GM18520 (cell line): ENCODE measurements around the gene ACTN4.

ENCODE experiments used
- ATAC-seq: cut with Tn5 transposase; IDR thresholded peaks from one replicate; pipeline ENCODE4 v1.9.1; 2021; ENCODE audit not compliant: unreplicated experiment

ACTN4 gene

DNA sequence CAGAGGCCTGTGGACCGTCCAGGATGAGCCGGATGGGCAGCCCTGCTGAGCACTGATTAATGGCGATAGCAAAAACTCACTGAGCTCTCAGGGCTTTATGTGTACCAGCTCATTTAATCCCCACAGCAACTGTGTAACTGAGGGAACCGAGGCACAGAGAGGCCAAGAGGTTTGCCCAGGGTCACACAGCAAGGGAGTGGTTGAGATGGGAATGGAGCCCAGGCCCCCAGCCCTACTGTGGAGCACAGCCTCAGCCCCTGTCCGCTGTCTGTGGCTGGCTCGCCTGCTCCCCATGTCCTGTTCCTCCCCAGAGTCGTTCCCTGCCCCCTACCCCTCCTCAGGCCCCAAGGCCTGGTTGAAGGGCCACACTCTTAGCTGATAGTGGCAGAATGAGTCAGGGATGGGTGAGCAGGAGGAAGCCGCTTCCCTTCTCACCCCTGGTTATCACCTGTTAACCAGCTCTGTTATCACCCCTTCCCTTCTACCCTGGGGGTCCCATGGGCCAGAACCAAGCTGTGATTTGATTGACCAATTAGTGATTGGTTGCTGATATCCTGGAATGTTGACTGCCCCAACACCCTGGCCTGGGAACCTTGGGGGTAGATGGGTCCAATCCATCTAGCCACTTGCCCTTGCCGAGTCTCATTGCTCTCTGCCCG, 75.6 kb downstream of the ACTN4 start:
- no peak for ATAC-seq

DNA sequence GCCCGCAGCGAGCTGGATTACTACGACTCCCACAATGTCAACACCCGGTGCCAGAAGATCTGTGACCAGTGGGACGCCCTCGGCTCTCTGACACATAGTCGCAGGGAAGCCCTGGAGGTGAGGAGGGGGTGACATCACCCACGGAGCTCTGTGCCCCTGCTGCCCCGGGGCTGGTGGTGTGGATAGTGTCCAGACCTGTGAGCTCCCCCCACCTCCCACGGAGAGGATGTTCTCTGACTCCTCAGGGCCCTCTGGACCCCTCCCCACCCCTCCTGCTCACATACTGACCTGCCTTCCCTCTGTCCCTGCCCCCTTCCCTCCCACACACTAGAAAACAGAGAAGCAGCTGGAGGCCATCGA, 76.1 kb downstream of the ACTN4 start:
- no peak for ATAC-seq

DNA sequence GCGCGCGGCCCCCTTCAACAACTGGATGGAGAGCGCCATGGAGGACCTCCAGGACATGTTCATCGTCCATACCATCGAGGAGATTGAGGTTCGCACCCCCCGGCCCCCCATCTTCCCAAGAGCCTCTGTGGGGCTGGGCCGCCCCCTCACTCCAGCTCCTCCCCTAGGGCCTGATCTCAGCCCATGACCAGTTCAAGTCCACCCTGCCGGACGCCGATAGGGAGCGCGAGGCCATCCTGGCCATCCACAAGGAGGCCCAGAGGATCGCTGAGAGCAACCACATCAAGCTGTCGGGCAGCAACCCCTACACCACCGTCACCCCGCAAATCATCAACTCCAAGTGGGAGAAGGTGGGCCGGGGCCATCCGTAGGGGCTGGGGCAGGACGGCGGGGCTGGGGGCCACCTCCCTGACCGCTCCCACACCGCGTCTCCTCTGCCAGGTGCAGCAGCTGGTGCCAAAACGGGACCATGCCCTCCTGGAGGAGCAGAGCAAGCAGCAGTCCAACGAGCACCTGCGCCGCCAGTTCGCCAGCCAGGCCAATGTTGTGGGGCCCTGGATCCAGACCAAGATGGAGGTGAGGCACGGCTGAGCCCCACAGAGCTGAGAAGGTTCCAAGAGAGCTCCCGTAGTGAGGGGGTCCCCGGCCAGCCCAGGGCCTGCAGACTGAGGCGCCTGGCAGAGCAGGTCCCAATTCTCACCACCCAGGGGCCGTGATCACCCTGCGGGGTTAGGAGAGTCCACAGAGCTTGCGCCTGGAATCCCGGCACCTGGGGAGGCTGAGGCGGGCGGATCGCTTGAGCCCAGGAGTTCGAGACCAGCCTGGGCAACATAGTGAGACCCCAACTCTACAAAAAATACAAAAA, 76.8 kb downstream of the ACTN4 start:
- no peak for ATAC-seq

GRCh38 chr19:38725469-38726283, 78.2 kb downstream of the ACTN4 start:
- no peak for ATAC-seq

DNA sequence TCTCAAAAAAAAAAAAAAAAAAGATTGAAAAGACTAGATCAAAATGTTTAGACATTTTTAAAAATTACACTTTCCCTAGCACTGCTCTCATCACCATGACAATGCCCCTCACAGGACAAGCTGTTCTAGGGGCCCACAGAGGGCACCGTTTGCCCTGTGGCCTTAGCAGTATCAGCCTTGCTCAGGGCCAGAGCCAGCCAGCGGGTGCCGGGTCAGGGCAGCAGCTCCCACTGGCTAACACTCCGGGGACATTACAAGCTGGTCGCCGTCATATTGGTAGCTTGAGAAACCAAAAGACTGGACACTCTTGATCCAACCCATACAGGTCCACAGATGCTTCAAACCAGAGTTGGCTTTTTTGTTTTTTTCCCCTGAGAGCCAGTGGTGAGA, 78.8 kb downstream of the ACTN4 start:
- no peak for ATAC-seq

DNA sequence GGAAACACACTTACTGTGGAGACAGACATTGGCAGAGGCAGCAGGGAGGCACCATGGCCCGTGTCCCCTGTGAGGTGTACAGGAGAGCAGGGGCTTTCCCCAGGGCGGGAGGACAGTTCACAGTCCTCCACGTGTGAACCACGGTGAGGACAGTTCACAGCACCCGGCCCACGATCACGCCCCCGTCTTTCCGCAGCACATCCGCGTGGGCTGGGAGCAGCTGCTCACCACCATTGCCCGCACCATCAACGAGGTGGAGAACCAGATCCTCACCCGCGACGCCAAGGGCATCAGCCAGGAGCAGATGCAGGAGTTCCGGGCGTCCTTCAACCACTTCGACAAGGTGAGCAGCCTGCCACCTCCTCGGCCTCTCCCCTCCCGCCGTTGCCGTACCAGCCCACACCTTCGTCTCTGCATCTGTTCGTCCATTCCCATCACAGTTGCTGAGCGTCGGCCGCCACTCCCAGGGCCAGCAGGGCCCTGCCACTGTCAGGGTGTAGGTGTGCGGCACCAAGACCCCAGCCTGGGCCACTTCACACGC, 79.4 kb downstream of the ACTN4 start:
- ATAC-seq = no peak

DNA sequence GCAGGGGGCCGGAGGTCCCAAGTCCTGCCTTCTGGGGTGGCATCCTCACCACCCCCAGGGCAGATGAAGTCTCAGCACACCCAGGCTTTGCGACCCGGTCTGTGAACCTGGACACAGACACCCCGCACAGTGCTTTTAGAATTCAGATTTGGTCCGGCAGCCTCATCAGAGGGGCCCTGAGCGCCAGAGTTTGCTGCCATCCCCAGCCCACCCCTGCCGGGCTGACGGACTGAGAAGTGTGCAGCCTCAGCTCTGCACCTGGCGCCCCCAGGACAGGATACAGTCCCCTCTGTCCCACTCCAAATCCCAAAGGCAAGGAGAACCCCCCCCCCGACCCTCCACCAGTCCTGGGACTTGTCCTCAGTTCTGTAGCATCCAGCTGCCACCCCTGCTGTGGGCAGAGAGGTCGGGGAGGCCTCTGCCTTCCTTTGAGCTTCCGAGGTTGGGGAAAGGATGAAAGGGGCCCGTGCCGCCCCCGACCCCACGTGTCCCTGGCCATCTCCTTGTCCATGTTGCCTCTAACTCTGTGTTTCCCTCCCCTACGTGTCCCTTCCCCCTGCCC, 79.9 kb downstream of the ACTN4 start:
- ATAC-seq = no peak

- no peak for ATAC-seq
Observed at GRCh38 chr19:38727868-38728660, 80.6 kb downstream of the ACTN4 start.

GRCh38 chr19:38728752-38729541, 81.5 kb downstream of the ACTN4 start:
- ATAC-seq = no peak

GRCh38 chr19:38729653-38730469, 82.4 kb downstream of the ACTN4 start:
- ATAC-seq = no peak

GRCh38 chr19:38730470-38730730, 83.0 kb downstream of the ACTN4 start:
- ATAC-seq = no peak

GRCh38 chr19:38730731-38731589, 83.5 kb downstream of the ACTN4 start:
- ATAC-seq = no peak

DNA sequence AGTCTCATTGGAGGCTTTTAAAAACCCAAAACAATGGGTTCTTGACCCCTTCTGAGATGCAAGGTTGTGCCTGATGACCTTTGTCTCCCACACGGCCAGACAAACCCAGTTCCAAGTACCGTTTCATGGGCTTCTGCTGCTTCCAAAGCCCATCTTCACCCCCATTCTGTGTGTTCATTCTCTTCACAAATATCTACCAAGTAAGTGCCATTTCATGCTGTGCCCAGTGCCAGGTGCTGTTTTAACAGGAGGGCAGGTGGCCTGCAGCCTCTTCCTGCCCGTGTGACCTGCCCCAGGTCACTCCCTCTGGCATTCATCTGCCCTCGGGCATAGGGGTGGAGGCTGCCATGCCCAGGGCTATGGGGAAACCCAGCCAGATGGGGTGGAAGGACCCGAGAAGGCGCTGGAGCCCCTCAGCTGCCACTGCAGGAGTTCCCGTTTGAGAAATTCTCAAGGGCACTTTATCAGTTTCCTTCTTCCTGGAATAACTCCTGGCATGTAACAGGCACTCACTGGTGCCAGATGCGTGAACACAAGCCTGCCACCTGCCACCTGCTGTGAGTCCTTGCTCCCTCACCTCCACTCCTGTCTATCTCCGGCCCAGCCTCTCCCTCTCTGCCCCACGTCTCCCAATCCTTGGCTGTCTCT, 84.3 kb downstream of the ACTN4 start:
- ATAC-seq = no peak

GRCh38 chr19:38733241-38733492, 85.7 kb downstream of the ACTN4 start:
- no peak for ATAC-seq

DNA sequence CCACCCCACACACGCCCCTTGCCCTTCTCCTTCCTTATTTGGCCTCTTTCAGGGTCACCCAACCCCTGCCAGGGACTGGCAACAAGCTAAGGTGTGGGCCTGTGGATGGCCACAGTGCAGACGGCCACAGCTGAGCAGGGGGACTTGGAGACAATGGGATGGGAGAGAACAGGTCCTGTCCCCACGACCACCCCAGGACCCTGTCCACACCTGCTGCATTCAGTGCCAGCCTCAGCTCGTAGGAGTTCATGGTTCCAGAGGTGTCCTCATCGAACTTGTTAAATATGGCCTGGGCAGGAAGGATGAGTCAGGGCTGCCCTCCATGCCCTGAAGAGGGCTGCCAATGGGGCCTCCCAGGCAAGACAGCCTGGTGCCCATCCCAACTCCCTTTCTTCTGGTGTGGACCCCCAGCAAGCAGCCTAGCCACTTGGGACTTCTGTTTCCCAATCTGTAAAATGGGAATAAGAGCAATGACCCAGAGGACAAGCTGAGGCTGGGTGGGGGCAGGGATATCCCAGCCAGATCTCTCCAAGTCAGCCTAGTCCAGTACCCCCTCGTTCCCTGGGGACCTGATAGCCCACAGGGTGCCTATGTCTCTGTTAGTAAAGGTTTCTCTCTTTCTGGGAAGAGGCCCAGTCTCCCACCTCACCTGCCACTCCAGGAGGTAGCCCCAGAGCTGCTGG, 86.2 kb downstream of the ACTN4 start:
- ATAC-seq = no peak

DNA sequence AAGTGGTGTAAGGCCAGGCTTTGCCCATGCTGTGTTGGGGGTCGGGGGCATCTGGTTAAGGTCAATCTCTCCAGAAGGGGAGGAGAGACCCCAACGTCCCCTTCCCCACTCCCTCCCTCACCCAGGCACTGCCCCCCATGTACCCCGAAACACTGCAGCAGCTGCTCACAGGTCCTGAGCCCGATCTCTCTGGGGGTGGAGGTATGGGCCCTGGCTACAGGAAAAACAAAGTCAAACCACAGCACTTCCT, 86.7 kb downstream of the ACTN4 start:
- ATAC-seq = no peak

- ATAC-seq = no peak
Observed at GRCh38 chr19:38734426-38735256, 87.2 kb downstream of the ACTN4 start.
